DOHH2 (cell line): ENCODE data around the gene SLC6A20.

Experiments
- EZH2phosphoT487 ChIP-seq: fragments of 200-600 bp; sonication (generic); IDR thresholded peaks from 2 replicates; pipeline ENCODE4 v1.6.1; 2017; ENCODE audit warnings: borderline replicate concordance, mild to moderate bottlenecking, antibody characterized with exemption, low read length, moderate library complexity, mixed read lengths
- TF ChIP-seq, protein P1 (sequence below): fragments of 200-600 bp; sonication (generic); IDR thresholded peaks from one replicate; pipeline ENCODE4 v1.5.1; 2014; ENCODE audit warnings: antibody characterized with exemption, mild to moderate bottlenecking, low read depth, low read length; ENCODE audit not compliant: poor library complexity, severe bottlenecking

DNA sequence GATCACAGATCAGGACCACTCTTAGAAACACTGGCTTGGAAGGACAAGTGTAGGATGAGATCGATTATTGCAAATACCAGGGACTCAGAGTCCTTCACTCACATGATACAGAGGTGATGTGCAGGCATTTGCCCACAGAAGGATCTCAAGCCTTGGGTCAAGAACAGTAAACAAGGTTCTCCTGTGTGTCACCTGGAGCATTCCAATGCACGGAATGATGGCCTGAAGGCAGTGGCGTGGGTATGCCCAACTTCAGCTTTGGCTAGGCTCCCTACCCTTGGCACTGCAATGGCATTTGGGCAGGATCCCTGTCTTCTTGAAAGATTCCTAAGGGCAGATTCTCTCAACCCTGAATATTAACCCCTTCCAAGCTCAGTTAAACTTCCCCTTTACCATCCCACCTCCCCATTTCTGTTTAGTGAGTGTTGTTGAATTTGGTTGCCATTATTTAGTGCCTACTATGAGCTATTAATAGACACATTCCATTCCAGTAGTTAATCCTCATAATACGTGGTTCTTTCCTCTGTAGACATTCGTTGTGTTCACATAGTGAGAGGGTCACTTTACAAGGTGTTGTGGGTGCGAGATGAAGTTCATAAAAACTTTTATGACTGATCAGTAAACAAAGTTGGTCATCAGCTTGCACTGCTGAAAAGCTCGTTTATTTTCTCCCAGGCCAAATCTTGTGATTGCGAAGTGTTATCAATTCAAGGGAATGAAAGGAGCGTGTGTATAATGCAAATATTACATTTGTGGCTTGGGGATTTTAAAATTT lies 46.7 kb upstream of the SLC6A20 start:
- TF ChIP-seq, protein P1, sequence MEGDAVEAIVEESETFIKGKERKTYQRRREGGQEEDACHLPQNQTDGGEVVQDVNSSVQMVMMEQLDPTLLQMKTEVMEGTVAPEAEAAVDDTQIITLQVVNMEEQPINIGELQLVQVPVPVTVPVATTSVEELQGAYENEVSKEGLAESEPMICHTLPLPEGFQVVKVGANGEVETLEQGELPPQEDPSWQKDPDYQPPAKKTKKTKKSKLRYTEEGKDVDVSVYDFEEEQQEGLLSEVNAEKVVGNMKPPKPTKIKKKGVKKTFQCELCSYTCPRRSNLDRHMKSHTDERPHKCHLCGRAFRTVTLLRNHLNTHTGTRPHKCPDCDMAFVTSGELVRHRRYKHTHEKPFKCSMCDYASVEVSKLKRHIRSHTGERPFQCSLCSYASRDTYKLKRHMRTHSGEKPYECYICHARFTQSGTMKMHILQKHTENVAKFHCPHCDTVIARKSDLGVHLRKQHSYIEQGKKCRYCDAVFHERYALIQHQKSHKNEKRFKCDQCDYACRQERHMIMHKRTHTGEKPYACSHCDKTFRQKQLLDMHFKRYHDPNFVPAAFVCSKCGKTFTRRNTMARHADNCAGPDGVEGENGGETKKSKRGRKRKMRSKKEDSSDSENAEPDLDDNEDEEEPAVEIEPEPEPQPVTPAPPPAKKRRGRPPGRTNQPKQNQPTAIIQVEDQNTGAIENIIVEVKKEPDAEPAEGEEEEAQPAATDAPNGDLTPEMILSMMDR, result no peak
- no peak for TF ChIP-seq EZH2phosphoT487
